BE2C (cell line): ENCODE results near the gene LONP2.

Source experiments
- DNase-seq: peaks from one replicate; pipeline ENCODE4 v3.0.0-alpha.2; 2020
- H3K27me3 ChIP-seq: fragments of 250-450 bp; sonication (Bioruptor Pico); 2 replicates; pipeline ENCODE4 v1.5.1; 2020; ENCODE audit warnings: mild to moderate bottlenecking
- H3K36me3 ChIP-seq: fragments of 250-450 bp; sonication (Bioruptor Pico); 2 replicates; pipeline ENCODE4 v1.5.1; 2020; ENCODE audit warnings: mild to moderate bottlenecking
- H3K4me1 ChIP-seq: fragments of 250-450 bp; sonication (Bioruptor Pico); 2 replicates; pipeline ENCODE4 v1.5.1; 2020
- H3K4me3 ChIP-seq: 2 replicates; pipeline ENCODE4 v1.5.1; 2011; ENCODE audit warnings: low read depth, low read length
- H3K9me3 ChIP-seq: fragments of 250-450 bp; sonication (Bioruptor Pico); 2 replicates; pipeline ENCODE4 v1.5.1; 2020
- CTCF ChIP-seq: IDR thresholded peaks from 2 replicates; pipeline ENCODE4 v1.5.1; 2012; ENCODE audit warnings: mild to moderate bottlenecking, low read depth, low read length

Gene LONP2

GRCh38 chr16:48218473-48218872, 25.6 kb upstream of the LONP2 start:
- no peak overlapping the region for H3K4me3 ChIP-seq
- H3K27me3 ChIP-seq = no peaks in the 10 kb centered on the region
- no peak for DNase-seq
- no peaks in the 10 kb centered on the region for H3K36me3 ChIP-seq
- no peaks in the 10 kb centered on the region for H3K9me3 ChIP-seq
- no peaks in the 10 kb centered on the region for H3K4me1 ChIP-seq
- TF ChIP-seq CTCF = no peak

- TF ChIP-seq CTCF = no peak
- H3K9me3 ChIP-seq = no peaks in the 10 kb centered on the region
- H3K4me3 ChIP-seq = no peak overlapping the region
- no peak for DNase-seq
- no peaks in the 10 kb centered on the region for H3K36me3 ChIP-seq
- no peaks in the 10 kb centered on the region for H3K4me1 ChIP-seq
- no peaks in the 10 kb centered on the region for H3K27me3 ChIP-seq
Measured at GRCh38 chr16:48220891-48221290, 23.2 kb upstream of the LONP2 start.

GRCh38 chr16:48223490-48223889, 20.6 kb upstream of the LONP2 start:
- Histone ChIP-seq H3K36me3 (no peaks in the 10 kb centered on the region), H3K4me1 (no peaks in the 10 kb centered on the region), H3K4me3 (no peak overlapping the region), H3K27me3 (no peaks in the 10 kb centered on the region), H3K9me3 (no peaks in the 10 kb centered on the region)
- TF ChIP-seq CTCF = no peak
- no peak for DNase-seq

- Histone ChIP-seq H3K4me1 (no peaks in the 10 kb centered on the region), H3K27me3 (no peaks in the 10 kb centered on the region), H3K9me3 (no peaks in the 10 kb centered on the region), H3K36me3 (no peaks in the 10 kb centered on the region), H3K4me3 (no peak overlapping the region)
- no peak for DNase-seq
- TF ChIP-seq CTCF = no peak
Measured at GRCh38 chr16:48225456-48225855, 18.6 kb upstream of the LONP2 start.

GRCh38 chr16:48231727-48232492, 12.2 kb upstream of the LONP2 start:
- Histone ChIP-seq H3K4me1 (no peaks in the 10 kb centered on the region), H3K27me3 (no peaks in the 10 kb centered on the region), H3K36me3 (no peaks in the 10 kb centered on the region), H3K9me3 (no peaks in the 10 kb centered on the region), H3K4me3 (no peak overlapping the region)
- TF ChIP-seq CTCF = peak; percentile 58
- peak; percentile 39 for DNase-seq

GRCh38 chr16:48232493-48233040, 11.5 kb upstream of the LONP2 start:
- Histone ChIP-seq H3K4me1 (no peaks in the 10 kb centered on the region), H3K9me3 (no peaks in the 10 kb centered on the region), H3K36me3 (no peaks in the 10 kb centered on the region), H3K4me3 (no peak overlapping the region), H3K27me3 (no peaks in the 10 kb centered on the region)
- no peak for TF ChIP-seq CTCF
- DNase-seq = no peak
